CD14-positive monocyte (primary cell): ENCODE data around the gene DUSP16. TPM values are rescaled to one million over a fixed set of nuclear protein-coding genes. Genes with fewer than 3 reads are reported as not detected.
"Not testable (repeated sequence)": the region's sequence is repeated elsewhere in the genome, so short reads cannot be mapped to it uniquely, and the experiment has no call there.

Source experiments
- DNase-seq, 3 donors: peaks; one replicate each; pipeline ENCODE4 v3.0.0-alpha.2; 2011 to 2022
- H2AFZ ChIP-seq: 2 replicates; pipeline ENCODE4 v1.6.0; 2012; ENCODE audit warnings: mild to moderate bottlenecking, low read depth, low read length, inconsistent platforms; ENCODE audit not compliant: insufficient read depth, poor library complexity, severe bottlenecking
- H3K27ac ChIP-seq, 2 donors: 1 replicate in 1 of 2; 2 replicates in 1 of 2; pipeline ENCODE4 v1.5.1; 2012 to 2013; ENCODE audit warnings: low read length in 2 of 2, control low read depth in 1 of 2, inconsistent platforms in 1 of 2, low read depth in 1 of 2, mild to moderate bottlenecking in 1 of 2
- H3K27me3 ChIP-seq, 2 donors: one replicate each; pipeline versions ENCODE4 v1.6.0 to v1.6.1; 2011 to 2013; ENCODE audit warnings: low read length in 2 of 2; ENCODE audit not compliant: control insufficient read depth in 2 of 2, insufficient read depth in 2 of 2
- H3K36me3 ChIP-seq, 2 donors: replicated peaks in 1 of 2; 1 replicate in 1 of 2; 2 replicates in 1 of 2; pipeline versions ENCODE4 v1.5.1 to v1.6.1; 2012 to 2013; ENCODE audit warnings: low read length in 2 of 2, control low read depth in 1 of 2, inconsistent platforms in 1 of 2, mild to moderate bottlenecking in 1 of 2; ENCODE audit not compliant: insufficient read depth in 2 of 2, control insufficient read depth in 1 of 2
- H3K4me1 ChIP-seq, 2 donors: 1 replicate in 1 of 2; 2 replicates in 1 of 2; pipeline versions ENCODE4 v1.5.1 to v1.6.1; 2012 to 2013; ENCODE audit warnings: low read length in 2 of 2, control low read depth in 1 of 2, inconsistent platforms in 1 of 2, mild to moderate bottlenecking in 1 of 2, moderate library complexity in 1 of 2; ENCODE audit not compliant: insufficient read depth in 2 of 2, control insufficient read depth in 1 of 2
- H3K4me2 ChIP-seq: replicated peaks from 2 replicates; pipeline ENCODE3; 2012; ENCODE audit warnings: low read length, moderate library complexity, mild to moderate bottlenecking; ENCODE audit not compliant: poor library complexity, severe bottlenecking; ENCODE audit errors: extremely low read depth
- H3K4me3 ChIP-seq, 3 experiments: fragments of 200-600 bp in 1 of 3; sonication (generic) in 1 of 3; replicated peaks in 1 of 3; 1 replicate in 2 of 3; 2 replicates in 1 of 3; pipeline ENCODE4 v1.5.1; 2011 to 2013; ENCODE audit warnings: low read length in 3 of 3, mild to moderate bottlenecking in 3 of 3, control low read depth in 2 of 3, low read depth in 2 of 3, inconsistent platforms in 1 of 3, moderate library complexity in 1 of 3
- H3K79me2 ChIP-seq: 2 replicates; pipeline ENCODE4 v1.6.0; 2012; ENCODE audit warnings: mild to moderate bottlenecking, control low read depth, inconsistent platforms, low read length, moderate library complexity; ENCODE audit not compliant: insufficient read depth
- H3K9ac ChIP-seq: 2 replicates; pipeline ENCODE4 v1.6.0; 2017; ENCODE audit warnings: low read length, mild to moderate bottlenecking; ENCODE audit not compliant: insufficient read depth, poor library complexity, severe bottlenecking
- H3K9me3 ChIP-seq, 2 donors: replicated peaks in 1 of 2; 1 replicate in 1 of 2; 2 replicates in 1 of 2; pipeline versions ENCODE4 v1.5.1 to v1.6.1; 2012 to 2013; ENCODE audit warnings: low read length in 2 of 2, control low read depth in 1 of 2; ENCODE audit not compliant: control insufficient read depth in 1 of 2, insufficient read depth in 1 of 2
- H4K20me1 ChIP-seq: 2 replicates; pipeline ENCODE4 v1.6.0; 2012; ENCODE audit warnings: mild to moderate bottlenecking, low read length, control low read depth, moderate library complexity; ENCODE audit not compliant: insufficient read depth
- H3K27ac Mint-ChIP-seq, 7 donors: one replicate each; pipeline ENCODE4 v1.8.0; 2020; ENCODE audit warnings: mild to moderate bottlenecking in 7 of 7, mixed read lengths in 7 of 7, moderate library complexity in 6 of 7, inconsistent platforms in 2 of 7
- H3K27me3 Mint-ChIP-seq, 3 donors: one replicate each; pipeline ENCODE4 v1.8.0; 2021 to 2022; ENCODE audit warnings: low read depth in 3 of 3, mild to moderate bottlenecking in 3 of 3, mixed read lengths in 3 of 3, moderate library complexity in 3 of 3, inconsistent platforms in 1 of 3
- H3K36me3 Mint-ChIP-seq, 2 donors: one replicate each; pipeline ENCODE4 v1.8.0; 2020; ENCODE audit warnings: mixed read lengths in 2 of 2, inconsistent platforms in 1 of 2, mild to moderate bottlenecking in 1 of 2
- H3K4me1 Mint-ChIP-seq: one replicate; pipeline ENCODE4 v1.8.0; 2020; ENCODE audit warnings: mild to moderate bottlenecking, mixed read lengths
- H3K4me3 Mint-ChIP-seq, 2 donors: one replicate each; pipeline ENCODE4 v1.8.0; 2020; ENCODE audit warnings: mild to moderate bottlenecking in 2 of 2, mixed read lengths in 2 of 2, moderate library complexity in 1 of 2
- H3K9me3 Mint-ChIP-seq, 7 donors: one replicate each; pipeline ENCODE4 v1.8.0; 2020 to 2022; ENCODE audit warnings: mixed read lengths in 7 of 7, mild to moderate bottlenecking in 6 of 7, moderate library complexity in 6 of 7, inconsistent platforms in 2 of 7
- WGBS: methylation state at CpG from one replicate; pipeline ENCODE4 v1.1.5; 2013; ENCODE audit warnings: missing lambda C conversion rate; ENCODE audit not compliant: insufficient coverage; 5-methylcytosine and 5-hydroxymethylcytosine counted together
- intact Hi-C, 2 donors: fragments of 100-400 bp; cut with micrococcal nuclease; formaldehyde crosslinking; loops; one replicate each; pipeline versions ENCODE4 v1.15.0 to v1.15.1; 2023
- polyA plus RNA-seq, 3 donors: library from polyadenylated mRNA; depleted of rRNA in 1 of 3; unstranded in 2 of 3; stranded (reverse) in 1 of 3; fragments of 300-500 nt in 2 of 3; fragments of >200 nt in 1 of 3; fragmentation: Illumina TruSeq in 2 of 3; gene quantifications; 1 replicate in 2 of 3; 2 replicates in 1 of 3; pipeline ENCODE4 v1.2.3, GENCODE V29; 2012 to 2021
- TF ChIP-seq, protein P1 (sequence below): fragments of 200-600 bp; IDR thresholded peaks from one replicate; pipeline ENCODE4 v1.8.0; 2022; ENCODE audit warnings: antibody characterized with exemption, mild to moderate bottlenecking

The DUSP16 gene
- polyA plus RNA-seq, 3 donors = 0.04 to 0.46 (median 0.27) TPM

DNA sequence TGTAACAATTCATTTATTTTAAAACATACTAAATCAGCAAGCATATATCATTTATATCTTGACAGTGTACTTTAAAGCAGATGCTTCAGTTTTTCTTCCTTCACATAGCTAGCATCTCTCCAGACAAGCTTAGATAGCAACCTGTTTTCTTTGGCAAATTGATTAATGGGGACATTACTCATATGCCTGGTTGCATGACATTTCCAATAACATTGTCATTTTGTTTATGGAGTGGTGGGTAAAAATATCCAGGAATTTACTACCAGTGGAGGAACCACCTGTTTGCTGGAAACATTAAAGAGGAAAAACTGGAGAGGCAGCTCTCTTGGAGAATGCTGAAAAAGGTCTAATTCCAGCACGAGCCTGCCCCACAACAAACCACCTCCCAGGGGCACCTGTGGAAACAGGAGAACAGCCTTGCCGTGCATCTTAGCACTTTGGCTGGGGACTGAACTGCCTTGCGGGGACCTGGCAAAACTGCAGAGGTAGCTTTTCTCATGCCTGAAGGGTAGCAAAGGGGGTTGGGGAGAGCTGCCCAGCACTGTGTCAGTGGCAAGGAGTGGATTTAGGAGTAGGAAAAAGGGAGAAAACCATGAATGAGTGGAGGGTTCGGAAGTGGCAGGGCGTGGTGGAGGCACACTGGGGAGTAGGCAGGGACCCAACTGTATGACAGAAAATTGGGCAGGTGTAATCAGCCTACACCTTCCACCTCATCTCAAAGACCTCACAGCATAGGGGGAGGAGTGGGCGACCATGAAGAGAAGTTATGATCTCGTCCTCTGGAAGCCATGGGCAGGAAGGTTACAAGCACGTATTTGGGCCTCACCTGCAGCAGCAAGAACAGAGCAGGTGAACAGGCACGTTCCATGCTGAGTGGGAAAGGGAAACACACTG, 37.3 kb upstream of the DUSP16 start:
- Histone ChIP-seq H3K9ac (no peak overlapping the region), H3K36me3 (no peaks in the 10 kb centered on the region), H3K79me2 (no peaks in the 10 kb centered on the region), H2AFZ (peak overlapping the region; percentile 44), H3K4me3 (no peak overlapping the region), H3K27ac (no peak overlapping the region), H3K9me3 (no peaks in the 10 kb centered on the region), H3K27me3 (no peaks in the 10 kb centered on the region), H4K20me1 (no peaks in the 10 kb centered on the region), H3K4me2 (no peak overlapping the region), H3K4me1 (peaks cover 7 to 17% of the 10 kb centered on the region in 2 donors)
- intact Hi-C loops = no loop called here
- TF ChIP-seq, protein P1, sequence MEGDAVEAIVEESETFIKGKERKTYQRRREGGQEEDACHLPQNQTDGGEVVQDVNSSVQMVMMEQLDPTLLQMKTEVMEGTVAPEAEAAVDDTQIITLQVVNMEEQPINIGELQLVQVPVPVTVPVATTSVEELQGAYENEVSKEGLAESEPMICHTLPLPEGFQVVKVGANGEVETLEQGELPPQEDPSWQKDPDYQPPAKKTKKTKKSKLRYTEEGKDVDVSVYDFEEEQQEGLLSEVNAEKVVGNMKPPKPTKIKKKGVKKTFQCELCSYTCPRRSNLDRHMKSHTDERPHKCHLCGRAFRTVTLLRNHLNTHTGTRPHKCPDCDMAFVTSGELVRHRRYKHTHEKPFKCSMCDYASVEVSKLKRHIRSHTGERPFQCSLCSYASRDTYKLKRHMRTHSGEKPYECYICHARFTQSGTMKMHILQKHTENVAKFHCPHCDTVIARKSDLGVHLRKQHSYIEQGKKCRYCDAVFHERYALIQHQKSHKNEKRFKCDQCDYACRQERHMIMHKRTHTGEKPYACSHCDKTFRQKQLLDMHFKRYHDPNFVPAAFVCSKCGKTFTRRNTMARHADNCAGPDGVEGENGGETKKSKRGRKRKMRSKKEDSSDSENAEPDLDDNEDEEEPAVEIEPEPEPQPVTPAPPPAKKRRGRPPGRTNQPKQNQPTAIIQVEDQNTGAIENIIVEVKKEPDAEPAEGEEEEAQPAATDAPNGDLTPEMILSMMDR = no peak
- H3K4me1 Mint-ChIP-seq = peaks cover 13% of the 10 kb centered on the region
- peaks cover 4% of the 10 kb centered on the region in 3 donors for H3K27me3 Mint-ChIP-seq
- WGBS = 88% methylated on average over 4 of the region's 9 CpGs
- no peak for DNase-seq
- H3K36me3 Mint-ChIP-seq = no peaks in the 10 kb centered on the region
- H3K4me3 Mint-ChIP-seq = no peak overlapping the region
- peaks cover 0 to 3% (median 0%) of the 10 kb centered on the region in 7 donors for H3K9me3 Mint-ChIP-seq
- H3K27ac Mint-ChIP-seq = peak overlapping the region in 4 of 7 donors; percentile 1 to 55 (median 41)

DNA sequence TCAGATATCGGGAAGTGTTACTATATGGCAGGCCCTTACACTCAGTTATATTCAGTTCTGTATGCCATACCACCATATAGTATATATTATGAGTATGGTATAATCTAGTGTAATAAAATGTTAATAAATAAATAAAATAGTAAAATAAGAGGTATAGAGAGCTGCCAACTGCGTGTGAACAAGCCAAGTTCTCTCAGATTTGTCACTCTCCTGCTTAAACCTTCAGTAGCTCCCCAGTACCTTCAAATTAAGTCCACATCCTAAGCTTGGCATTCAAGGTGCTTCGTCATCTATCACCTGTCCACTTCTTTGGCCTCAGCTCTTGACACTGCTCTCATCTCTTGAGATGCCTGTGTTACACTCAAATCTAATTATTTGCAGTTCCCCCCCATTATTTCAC, 36.2 kb upstream of the DUSP16 start:
- TF ChIP-seq, protein P1 = no peak
- no peak overlapping the region for H3K4me2 ChIP-seq
- no peaks in the 10 kb centered on the region for H3K9me3 ChIP-seq
- no peak overlapping the region for H3K4me3 ChIP-seq
- intact Hi-C loops = no loop called here
- WGBS = 89% methylated on average over 1 of the region's 3 CpGs
- H3K36me3 ChIP-seq = no peaks in the 10 kb centered on the region
- no peak overlapping the region for H3K9ac ChIP-seq
- Mint-ChIP-seq H3K9me3 (peaks cover 0 to 3% (median 0%) of the 10 kb centered on the region in 7 donors), H3K27ac (no peak overlapping the region), H3K4me1 (peaks cover 13% of the 10 kb centered on the region), H3K27me3 (peaks cover 4 to 8% (median 4%) of the 10 kb centered on the region in 3 donors), H3K36me3 (no peaks in the 10 kb centered on the region), H3K4me3 (no peak overlapping the region)
- H3K4me1 ChIP-seq = peaks cover 7 to 17% of the 10 kb centered on the region in 2 donors
- H3K27me3 ChIP-seq = no peaks in the 10 kb centered on the region
- H4K20me1 ChIP-seq = no peaks in the 10 kb centered on the region
- H2AFZ ChIP-seq = no peak overlapping the region
- no peak for DNase-seq
- no peaks in the 10 kb centered on the region for H3K79me2 ChIP-seq
- no peak overlapping the region for H3K27ac ChIP-seq

DNA sequence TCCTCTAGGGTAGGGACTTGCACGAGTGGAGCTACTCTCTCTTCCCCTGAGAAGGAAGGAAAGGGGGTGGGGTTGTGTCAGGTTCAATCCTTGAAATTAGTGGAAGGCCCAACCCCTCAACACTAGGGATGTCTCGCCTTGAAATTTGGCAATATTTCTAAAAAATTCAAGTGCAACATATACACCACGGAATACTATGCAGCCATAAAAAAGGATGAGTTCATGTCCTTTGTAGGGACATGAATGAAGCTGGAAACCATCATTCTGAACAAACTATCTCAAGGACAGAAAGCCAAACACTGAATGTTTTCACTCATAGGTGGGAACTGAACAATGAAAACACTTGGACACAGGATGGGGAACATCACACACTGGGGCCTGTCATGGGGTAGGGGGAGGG, 33.9 kb upstream of the DUSP16 start:
- H3K27ac Mint-ChIP-seq, H3K27ac ChIP-seq, H3K9ac ChIP-seq, H3K9me3 Mint-ChIP-seq, H3K4me3 ChIP-seq, H2AFZ ChIP-seq, intact Hi-C loops, H3K9me3 ChIP-seq, H3K27me3 ChIP-seq, H3K36me3 ChIP-seq, DNase-seq, H3K36me3 Mint-ChIP-seq, H3K27me3 Mint-ChIP-seq, H3K79me2 ChIP-seq, H3K4me3 Mint-ChIP-seq, H3K4me2 ChIP-seq, H4K20me1 ChIP-seq: not testable (repeated sequence)
- H3K4me1 Mint-ChIP-seq = peaks cover 16% of the 10 kb centered on the region
- no CpG with 5 or more reads among the region's 3 CpGs for WGBS
- peaks cover 7 to 16% of the 10 kb centered on the region in 2 donors for H3K4me1 ChIP-seq
